GM21390 (cell line): ENCODE data around the gene C20orf202.
"Not testable (repeated sequence)": the region's sequence is repeated elsewhere in the genome, so short reads cannot be mapped to it uniquely, and the experiment has no call there.

Experiments
- ATAC-seq: cut with Tn5 transposase; IDR thresholded peaks from one replicate; pipeline ENCODE4 v1.9.1; 2021; ENCODE audit not compliant: unreplicated experiment

Gene C20orf202

GRCh38 chr20:1207293-1207878 lies 4.1 kb downstream of the C20orf202 start:
- no peak for ATAC-seq

- no peak for ATAC-seq
These were observed 6.5 kb downstream of the C20orf202 start for GRCh38 chr20:1209447-1210387.

- no peak for ATAC-seq
These were observed 7.2 kb downstream of the C20orf202 start for GRCh38 chr20:1210501-1210900.

- ATAC-seq = no peak
These were observed 8.8 kb downstream of the C20orf202 start for GRCh38 chr20:1212023-1212422.

GRCh38 chr20:1212607-1213396 lies 9.5 kb downstream of the C20orf202 start:
- no peak for ATAC-seq

GRCh38 chr20:1214838-1215261 lies 11.6 kb downstream of the C20orf202 start:
- no peak for ATAC-seq

- no peak for ATAC-seq
These were observed 12.3 kb downstream of the C20orf202 start for GRCh38 chr20:1215386-1216170.

GRCh38 chr20:1216527-1217427 lies 13.5 kb downstream of the C20orf202 start:
- not testable (repeated sequence) for ATAC-seq

- ATAC-seq = not testable (repeated sequence)
These were observed 19.5 kb downstream of the C20orf202 start for GRCh38 chr20:1222750-1223149.

- ATAC-seq = no peak
These were observed 21.1 kb downstream of the C20orf202 start for GRCh38 chr20:1224205-1224890.

- no peak for ATAC-seq
These were observed 22.1 kb downstream of the C20orf202 start for GRCh38 chr20:1225263-1225782.

GRCh38 chr20:1225783-1226654 lies 22.8 kb downstream of the C20orf202 start, which contains the start of gene RAD21L1:
Gene RAD21L1, plus strand, starts transcription at chr20:1226044. Its CDS starts 2,410 bp downstream, at chr20:1228454.
- ATAC-seq = no peak

GRCh38 chr20:1229541-1229940 lies 26.3 kb downstream of the C20orf202 start:
- ATAC-seq = no peak

- no peak for ATAC-seq
These were observed 29.2 kb downstream of the C20orf202 start for GRCh38 chr20:1232286-1233111.

- no peak for ATAC-seq
These were observed 37.3 kb downstream of the C20orf202 start for GRCh38 chr20:1240549-1240948.

- no peak for ATAC-seq
These were observed 38.2 kb downstream of the C20orf202 start for GRCh38 chr20:1241456-1241855.

- no peak for ATAC-seq
These were observed 38.8 kb downstream of the C20orf202 start for GRCh38 chr20:1242099-1242498.
